Calu3 (cell line): ENCODE results near the gene ATP13A4. TPM values are rescaled to one million over a fixed set of nuclear protein-coding genes. Genes with fewer than 3 reads are reported as not detected.

Experiments used
- BruUV-seq: library from RNA; stranded (reverse); fragments of 400-500 nt; replicated peaks from 2 replicates; lab custom pipeline; 2021; lab: Mats Ljungman, UMichigan
- CTCF ChIA-PET: fragments of 300-600 bp; sonication (Branson Sonifier 250); formaldehyde crosslinking; loops from one replicate; lab custom pipeline; 2022; ENCODE audit warnings: antibody characterized with exemption; lab: Charles Lee
- DNase-seq: peaks from one replicate; pipeline ENCODE4 v3.0.0; 2022
- H3K27ac Mint-ChIP-seq: one replicate; pipeline ENCODE4 v1.8.0; 2022; ENCODE audit warnings: mixed read lengths; ENCODE audit not compliant: unreplicated experiment
- H3K27me3 Mint-ChIP-seq: one replicate; pipeline ENCODE4 v1.8.0; 2022; ENCODE audit warnings: mixed read lengths; ENCODE audit not compliant: unreplicated experiment
- H3K36me3 Mint-ChIP-seq: one replicate; pipeline ENCODE4 v1.8.0; 2022; ENCODE audit warnings: mild to moderate bottlenecking, moderate library complexity, mixed read lengths; ENCODE audit not compliant: insufficient read depth, unreplicated experiment
- H3K4me1 Mint-ChIP-seq: one replicate; pipeline ENCODE4 v1.8.0; 2022; ENCODE audit warnings: mild to moderate bottlenecking, low read depth, mixed read lengths; ENCODE audit not compliant: unreplicated experiment
- H3K4me3 Mint-ChIP-seq: one replicate; pipeline ENCODE4 v1.8.0; 2022; ENCODE audit warnings: mild to moderate bottlenecking, low read depth, moderate library complexity, mixed read lengths; ENCODE audit not compliant: unreplicated experiment
- H3K9me3 Mint-ChIP-seq: one replicate; pipeline ENCODE4 v1.8.0; 2022; ENCODE audit warnings: low read depth, mixed read lengths; ENCODE audit not compliant: unreplicated experiment
- intact Hi-C: fragments of 100-400 bp; cut with micrococcal nuclease; formaldehyde crosslinking; loops from one replicate; pipeline ENCODE4 v1.10.0; 2022; ENCODE audit not compliant: unreplicated experiment
- total RNA-seq: library from RNA; stranded (reverse); gene quantifications from 2 replicates; pipeline ENCODE4 v1.2.3, GENCODE V29; 2022
- TF ChIP-seq, protein P1 (sequence below): fragments of 200-600 bp; IDR thresholded peaks from one replicate; pipeline ENCODE4 v1.8.0; 2022; ENCODE audit warnings: antibody characterized with exemption; ENCODE audit not compliant: unreplicated experiment

The ATP13A4 gene
- total RNA-seq, 1 experiment from 2014 or later = 24.6 TPM

DNA sequence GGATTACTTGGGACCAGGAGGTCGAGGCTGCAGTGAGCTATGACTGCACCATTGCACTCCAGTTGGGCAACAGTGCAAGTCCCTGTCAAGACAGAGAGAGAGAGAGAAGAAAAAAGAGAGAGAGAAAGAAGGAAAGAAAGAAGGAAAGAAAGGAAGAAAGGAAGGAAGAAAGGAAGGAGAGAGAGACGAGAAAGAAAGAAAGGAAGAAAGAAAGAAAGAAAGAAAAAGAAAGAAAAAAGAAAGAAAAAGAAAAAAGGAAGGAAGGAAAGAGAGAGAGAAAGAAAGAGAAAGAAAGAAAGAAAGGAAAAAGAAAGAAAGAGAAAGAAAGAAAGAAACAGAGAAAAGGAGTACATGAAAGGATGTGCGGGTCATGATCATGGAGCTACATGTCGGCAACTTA is 80.2 kb downstream of the ATP13A4 start:
- Mint-ChIP-seq H3K36me3 (no peaks in the 10 kb centered on the region), H3K27ac (no peak overlapping the region), H3K4me3 (no peak overlapping the region), H3K4me1 (peaks cover 6% of the 10 kb centered on the region), H3K27me3 (no peaks in the 10 kb centered on the region), H3K9me3 (no peaks in the 10 kb centered on the region)
- intact Hi-C loops = no loop called here
- BruUV-seq = no TSS peak
- CTCF ChIA-PET = interaction anchor here (0.6 to 0.7 kb wide), 2 partner anchors 48 to 194 kb away, joined by 3 to 8 read pairs; no protein-coding TSS in a partner anchor
- TF ChIP-seq, protein P1, sequence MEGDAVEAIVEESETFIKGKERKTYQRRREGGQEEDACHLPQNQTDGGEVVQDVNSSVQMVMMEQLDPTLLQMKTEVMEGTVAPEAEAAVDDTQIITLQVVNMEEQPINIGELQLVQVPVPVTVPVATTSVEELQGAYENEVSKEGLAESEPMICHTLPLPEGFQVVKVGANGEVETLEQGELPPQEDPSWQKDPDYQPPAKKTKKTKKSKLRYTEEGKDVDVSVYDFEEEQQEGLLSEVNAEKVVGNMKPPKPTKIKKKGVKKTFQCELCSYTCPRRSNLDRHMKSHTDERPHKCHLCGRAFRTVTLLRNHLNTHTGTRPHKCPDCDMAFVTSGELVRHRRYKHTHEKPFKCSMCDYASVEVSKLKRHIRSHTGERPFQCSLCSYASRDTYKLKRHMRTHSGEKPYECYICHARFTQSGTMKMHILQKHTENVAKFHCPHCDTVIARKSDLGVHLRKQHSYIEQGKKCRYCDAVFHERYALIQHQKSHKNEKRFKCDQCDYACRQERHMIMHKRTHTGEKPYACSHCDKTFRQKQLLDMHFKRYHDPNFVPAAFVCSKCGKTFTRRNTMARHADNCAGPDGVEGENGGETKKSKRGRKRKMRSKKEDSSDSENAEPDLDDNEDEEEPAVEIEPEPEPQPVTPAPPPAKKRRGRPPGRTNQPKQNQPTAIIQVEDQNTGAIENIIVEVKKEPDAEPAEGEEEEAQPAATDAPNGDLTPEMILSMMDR = no peak
- DNase-seq = no peak

DNA sequence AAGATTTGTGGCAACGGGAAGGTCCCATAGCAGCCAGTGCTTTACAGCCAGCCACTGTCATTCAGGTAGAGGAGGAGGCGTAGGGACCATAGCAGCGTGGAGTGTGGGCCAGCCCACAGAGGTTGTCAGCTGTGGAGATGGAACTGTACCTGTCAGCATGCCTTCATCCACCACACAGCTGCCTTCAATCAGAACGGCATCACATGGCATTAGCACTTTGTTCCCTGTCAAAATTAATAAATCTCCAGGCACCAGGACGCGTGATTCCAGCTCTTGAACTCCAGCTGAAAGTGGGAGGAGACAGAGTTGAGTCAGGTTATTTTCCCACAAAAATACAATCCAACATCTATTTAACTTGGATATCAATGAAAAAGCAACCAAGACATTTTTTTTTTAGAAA is 84.0 kb downstream of the ATP13A4 start:
- Mint-ChIP-seq H3K27ac (no peak overlapping the region), H3K27me3 (no peaks in the 10 kb centered on the region), H3K4me3 (no peak overlapping the region), H3K9me3 (no peaks in the 10 kb centered on the region), H3K4me1 (peaks cover 9% of the 10 kb centered on the region), H3K36me3 (no peaks in the 10 kb centered on the region)
- TF ChIP-seq, protein P1 = no peak
- CTCF ChIA-PET = interaction anchor here (1.5 kb wide), 1 partner anchor 20 kb away, joined by 3 read pairs; no protein-coding TSS in a partner anchor
- no peak for DNase-seq
- intact Hi-C loops = no loop called here
- BruUV-seq = no TSS peak

DNA sequence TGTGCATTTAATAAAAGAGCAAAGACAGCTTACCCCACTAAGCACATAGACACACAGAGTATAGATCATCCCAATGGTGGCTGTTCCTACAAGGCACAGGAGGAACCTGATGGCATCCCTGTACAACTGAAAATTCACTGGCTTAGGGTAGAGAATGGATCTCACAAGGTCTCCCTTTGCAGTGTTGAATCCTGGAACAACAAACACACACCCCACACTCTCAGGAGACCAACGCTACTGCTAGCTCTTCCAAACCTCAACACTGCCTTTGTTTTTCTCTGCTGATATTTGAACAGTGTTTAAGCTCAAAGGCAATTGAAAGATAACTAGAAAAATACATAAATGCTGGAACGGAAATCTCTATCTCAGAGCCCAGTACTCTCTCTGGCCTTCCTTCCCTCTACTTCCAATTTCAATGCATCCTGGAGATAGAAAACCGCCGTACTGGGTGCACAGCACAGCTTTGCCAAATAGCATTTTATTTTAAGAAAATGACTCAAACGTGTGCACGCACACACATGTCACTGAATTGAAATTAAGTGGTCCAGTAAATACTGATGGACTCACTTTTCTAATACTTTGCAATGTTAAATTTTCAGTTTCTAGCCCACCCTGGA is 88.6 kb downstream of the ATP13A4 start:
- H3K27ac Mint-ChIP-seq = no peak overlapping the region
- no peaks in the 10 kb centered on the region for H3K27me3 Mint-ChIP-seq
- intact Hi-C loops = no loop called here
- TF ChIP-seq, protein P1 = no peak
- CTCF ChIA-PET = interaction anchor here (1.0 kb wide), 1 partner anchor 91 kb away, joined by 3 read pairs; no protein-coding TSS in a partner anchor
- peaks cover 9% of the 10 kb centered on the region for H3K4me1 Mint-ChIP-seq
- no TSS peak for BruUV-seq
- H3K9me3 Mint-ChIP-seq = no peaks in the 10 kb centered on the region
- no peaks in the 10 kb centered on the region for H3K36me3 Mint-ChIP-seq
- no peak overlapping the region for H3K4me3 Mint-ChIP-seq
- DNase-seq = no peak

DNA sequence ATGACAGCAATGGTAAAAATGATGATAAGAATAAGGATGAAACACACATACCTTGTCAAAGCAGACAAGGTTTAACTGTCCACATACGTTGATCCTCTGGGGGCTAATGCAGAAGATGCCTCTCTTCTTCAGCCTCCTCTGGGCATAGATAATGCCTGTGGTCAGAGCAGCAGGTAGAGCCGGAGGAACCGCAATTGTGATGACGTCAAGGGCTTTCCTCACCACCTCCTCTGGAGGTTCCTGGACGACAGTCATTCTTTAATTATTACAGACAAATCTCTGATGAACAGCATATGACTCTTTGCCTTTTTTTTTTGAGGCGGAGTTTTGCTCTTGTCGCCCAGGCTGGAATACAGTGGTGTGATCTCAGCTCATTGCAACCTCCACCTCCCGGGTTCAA is 89.8 kb downstream of the ATP13A4 start:
- H3K4me1 Mint-ChIP-seq = peaks cover 9% of the 10 kb centered on the region
- H3K36me3 Mint-ChIP-seq = no peaks in the 10 kb centered on the region
- no peaks in the 10 kb centered on the region for H3K27me3 Mint-ChIP-seq
- DNase-seq = no peak
- H3K4me3 Mint-ChIP-seq = no peak overlapping the region
- intact Hi-C loops = no loop called here
- no peak overlapping the region for H3K27ac Mint-ChIP-seq
- no TSS peak for BruUV-seq
- TF ChIP-seq, protein P1 = no peak
- no peaks in the 10 kb centered on the region for H3K9me3 Mint-ChIP-seq
- CTCF ChIA-PET = interaction anchor here (1.0 kb wide), 1 partner anchor 92 kb away, joined by 3 read pairs; no protein-coding TSS in a partner anchor
